ENCODE data around the gene FAAP100.

- no peak for TF ChIP-seq POLR2A (IDR thresholded peaks at IDR 0.05; ENCODE audit: extremely low read depth, insufficient read length)
- no peak for TF ChIP-seq MYC (IDR thresholded peaks at IDR 0.05; ENCODE audit: low read depth, low read length)
- no peak for TF ChIP-seq CTCF (IDR thresholded peaks at IDR 0.05; ENCODE audit: low read depth, low read length)
- no peak for TF ChIP-seq MAX (IDR thresholded peaks at IDR 0.05; ENCODE audit: low read depth, low read length)
Measured at GRCh38 chr17:81550830-81551457, 1.2 kb downstream of the FAAP100 start.

All from NB4 (cell line).